ENCODE measurements around the gene LYPD3.

- TF ChIP-seq CTCF (conservative IDR thresholded peaks at IDR 0.05; ENCODE audit: low read depth in 2 of 2) (no peak), CREB1 (CRISPR knock-in tag; IDR thresholded peaks at IDR 0.05; ENCODE audit: low read depth) (no peak), JUNB (IDR thresholded peaks at IDR 0.05; ENCODE audit: unreplicated experiment) (no peak)
Measured at GRCh38 chr19:43435775-43436174, 29.6 kb downstream of the LYPD3 start.
